Gastroesophageal sphincter (tissue), 4 donors: Measurements from ENCODE around the gene HNF1B. TPM values are rescaled to one million over a fixed set of nuclear protein-coding genes. Genes with fewer than 3 reads are reported as not detected.

ENCODE experiments used
- ATAC-seq: fragments of 150-250 bp; one replicate; pipeline ENCODE4 v1.9.1; 2016; ENCODE audit warnings: mild to moderate bottlenecking, moderate library complexity
- H3K27ac ChIP-seq, 4 donors: fragments of 200-600 bp; sonication (generic) in 3 of 4; 1 replicate in 3 of 4; 2 replicates in 1 of 4; pipeline ENCODE4 v1.5.1; 2016 to 2019
- H3K27me3 ChIP-seq: fragments of 200-600 bp; sonication (generic); one replicate; pipeline ENCODE4 v1.5.1; 2019
- H3K36me3 ChIP-seq, 2 donors: fragments of 200-600 bp; sonication (generic); one replicate each; pipeline ENCODE4 v1.5.1; 2019; ENCODE audit warnings: control low read depth in 1 of 2
- H3K4me1 ChIP-seq, 3 donors: fragments of 200-600 bp; sonication (generic); 1 replicate in 2 of 3; 2 replicates in 1 of 3; pipeline ENCODE4 v1.5.1; 2016 to 2019; ENCODE audit warnings: control low read depth in 2 of 3
- H3K4me3 ChIP-seq, 2 donors: fragments of 200-600 bp; sonication (generic); one replicate each; pipeline ENCODE4 v1.5.1; 2019; ENCODE audit warnings: mild to moderate bottlenecking in 1 of 2, moderate library complexity in 1 of 2
- H3K9me3 ChIP-seq, 3 donors: fragments of 200-600 bp; sonication (generic); one replicate each; pipeline ENCODE4 v1.5.1; 2017 to 2019; ENCODE audit warnings: control low read depth in 2 of 3
- EP300 ChIP-seq: sonication (generic); formaldehyde crosslinking; IDR thresholded peaks from one replicate; pipeline ENCODE4 v1.6.1; 2017; ENCODE audit warnings: antibody characterized with exemption, mild to moderate bottlenecking
- POLR2A ChIP-seq, 2 donors: fragments of 450-650 bp; IDR thresholded peaks; one replicate each; pipeline ENCODE4 v1.6.1; 2017; ENCODE audit warnings: antibody characterized with exemption in 2 of 2, mild to moderate bottlenecking in 2 of 2, moderate library complexity in 1 of 2
- POLR2AphosphoS5 ChIP-seq: sonication (generic); formaldehyde crosslinking; IDR thresholded peaks from one replicate; pipeline ENCODE4 v1.6.1; 2017; ENCODE audit warnings: antibody characterized with exemption
- WGBS, 2 donors: methylation state at CpG; one replicate each; pipeline ENCODE4 v1.1.5; 2018; ENCODE audit warnings: low coverage in 1 of 2; 5-methylcytosine and 5-hydroxymethylcytosine counted together
- total RNA-seq, 4 donors: library from RNA; depleted of rRNA; stranded (reverse); fragments of >200 nt; gene quantifications; one replicate each; pipeline ENCODE4 v1.1.0, GENCODE V29; 2016
- TF ChIP-seq, protein P1 (sequence below), 4 experiments: fragments of 200-600 bp in 2 of 4; fragments of 450-650 bp in 2 of 4; sonication (generic) in 1 of 4; IDR thresholded peaks; one replicate each; pipeline ENCODE4 v1.5.1; 2017 to 2019; ENCODE audit warnings: antibody characterized with exemption in 4 of 4, mild to moderate bottlenecking in 2 of 4, moderate library complexity in 2 of 4

Gene HNF1B
- total RNA-seq, 4 donors from 2014 or later, result not detected

DNA sequence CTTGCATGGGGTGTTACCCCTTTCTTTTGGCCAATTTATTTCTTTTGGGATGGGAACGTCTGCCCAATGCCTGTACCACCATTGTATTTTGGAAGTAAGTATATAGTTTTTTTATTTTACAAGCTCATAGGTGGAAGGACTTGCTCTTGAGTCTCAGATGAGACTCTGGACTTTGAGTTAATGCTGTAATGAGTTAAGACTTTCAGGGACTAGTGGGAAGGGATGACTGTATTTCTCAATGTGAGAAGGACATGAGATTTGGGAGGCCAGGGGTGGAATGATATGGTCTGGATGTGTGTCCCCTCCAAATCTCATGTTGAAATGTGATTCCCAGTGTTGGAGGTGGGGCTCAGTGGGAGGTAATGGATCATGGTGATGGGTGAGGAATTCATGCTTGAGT, 49.1 kb downstream of the HNF1B start:
- Histone ChIP-seq H3K27ac (no peak overlapping the region), H3K4me1 (no peaks in the 10 kb centered on the region), H3K27me3 (peaks cover 37% of the 10 kb centered on the region), H3K4me3 (no peak overlapping the region), H3K36me3 (no peaks in the 10 kb centered on the region), H3K9me3 (peaks cover 0 to 11% (median 0%) of the 10 kb centered on the region in 3 donors)
- 100% methylated on average over 1 of the region's 1 CpG; no CpG with 5 or more reads in 1 of the 2 donors for WGBS, 2 donors
- no peak for TF ChIP-seq POLR2A (IDR thresholded peaks at IDR 0.05)
- TF ChIP-seq EP300, result no peak
- no peak for TF ChIP-seq POLR2AphosphoS5
- TF ChIP-seq, protein P1, sequence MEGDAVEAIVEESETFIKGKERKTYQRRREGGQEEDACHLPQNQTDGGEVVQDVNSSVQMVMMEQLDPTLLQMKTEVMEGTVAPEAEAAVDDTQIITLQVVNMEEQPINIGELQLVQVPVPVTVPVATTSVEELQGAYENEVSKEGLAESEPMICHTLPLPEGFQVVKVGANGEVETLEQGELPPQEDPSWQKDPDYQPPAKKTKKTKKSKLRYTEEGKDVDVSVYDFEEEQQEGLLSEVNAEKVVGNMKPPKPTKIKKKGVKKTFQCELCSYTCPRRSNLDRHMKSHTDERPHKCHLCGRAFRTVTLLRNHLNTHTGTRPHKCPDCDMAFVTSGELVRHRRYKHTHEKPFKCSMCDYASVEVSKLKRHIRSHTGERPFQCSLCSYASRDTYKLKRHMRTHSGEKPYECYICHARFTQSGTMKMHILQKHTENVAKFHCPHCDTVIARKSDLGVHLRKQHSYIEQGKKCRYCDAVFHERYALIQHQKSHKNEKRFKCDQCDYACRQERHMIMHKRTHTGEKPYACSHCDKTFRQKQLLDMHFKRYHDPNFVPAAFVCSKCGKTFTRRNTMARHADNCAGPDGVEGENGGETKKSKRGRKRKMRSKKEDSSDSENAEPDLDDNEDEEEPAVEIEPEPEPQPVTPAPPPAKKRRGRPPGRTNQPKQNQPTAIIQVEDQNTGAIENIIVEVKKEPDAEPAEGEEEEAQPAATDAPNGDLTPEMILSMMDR (IDR thresholded peaks at IDR 0.05), result no peak
- no peak for ATAC-seq

DNA sequence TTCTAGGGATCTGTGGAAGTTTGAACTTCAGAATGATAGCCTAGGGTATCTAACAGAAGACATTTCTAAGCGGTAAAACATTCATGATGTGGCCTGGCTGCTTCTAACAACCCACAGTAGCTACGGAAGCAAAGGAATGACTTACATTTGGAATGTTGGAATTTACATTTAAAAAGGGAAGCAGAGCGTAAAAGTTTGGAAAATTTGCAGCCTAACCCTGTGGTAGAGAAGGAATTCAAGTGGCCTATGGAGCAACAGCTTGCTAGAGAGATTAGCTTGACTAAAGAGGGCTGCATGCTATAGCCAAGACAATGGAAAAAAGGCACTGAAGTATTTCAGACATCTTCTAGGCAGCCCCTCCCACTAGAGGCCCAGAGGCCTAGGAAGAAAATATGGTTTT, 50.1 kb downstream of the HNF1B start:
- ATAC-seq, result no peak
- H3K36me3 ChIP-seq, result no peaks in the 10 kb centered on the region
- no peaks in the 10 kb centered on the region for H3K4me1 ChIP-seq
- 95% methylated on average over 3 of the region's 3 CpGs for WGBS, 2 donors
- TF ChIP-seq POLR2A (IDR thresholded peaks at IDR 0.05), result no peak
- no peak for TF ChIP-seq POLR2AphosphoS5
- TF ChIP-seq, protein P1 (IDR thresholded peaks at IDR 0.05), result no peak
- TF ChIP-seq EP300, result no peak
- peaks cover 37% of the 10 kb centered on the region for H3K27me3 ChIP-seq
- no peak overlapping the region for H3K4me3 ChIP-seq
- H3K9me3 ChIP-seq, result peaks cover 0 to 11% (median 0%) of the 10 kb centered on the region in 3 donors
- no peak overlapping the region for H3K27ac ChIP-seq

- WGBS, 2 donors, result 45 to 69% methylated on average over 2 to 3 of the region's 5 CpGs
- Histone ChIP-seq H3K4me1 (no peaks in the 10 kb centered on the region), H3K27me3 (peaks cover 25% of the 10 kb centered on the region), H3K4me3 (no peak overlapping the region), H3K27ac (no peak overlapping the region), H3K36me3 (no peaks in the 10 kb centered on the region), H3K9me3 (peaks cover 0 to 11% (median 0%) of the 10 kb centered on the region in 3 donors)
- no peak for ATAC-seq
- TF ChIP-seq EP300, result no peak
- TF ChIP-seq POLR2AphosphoS5, result no peak
- no peak for TF ChIP-seq POLR2A (IDR thresholded peaks at IDR 0.05)
- TF ChIP-seq, protein P1 (IDR thresholded peaks at IDR 0.05), result no peak
Observed at GRCh38 chr17:37693328-37693727, 51.5 kb downstream of the HNF1B start.

- no peak overlapping the region for H3K27ac ChIP-seq
- no peak for ATAC-seq
- H3K9me3 ChIP-seq, result peaks cover 0 to 11% (median 0%) of the 10 kb centered on the region in 3 donors
- no peaks in the 10 kb centered on the region for H3K36me3 ChIP-seq
- H3K4me1 ChIP-seq, result no peaks in the 10 kb centered on the region
- H3K27me3 ChIP-seq, result peaks cover 11% of the 10 kb centered on the region
- no peak overlapping the region for H3K4me3 ChIP-seq
- WGBS, 2 donors, result 60 to 76% methylated on average over 4 to 6 of the region's 6 CpGs
- no peak for TF ChIP-seq EP300
- TF ChIP-seq POLR2A (IDR thresholded peaks at IDR 0.05), result no peak
- TF ChIP-seq, protein P1 (IDR thresholded peaks at IDR 0.05), result no peak
- TF ChIP-seq POLR2AphosphoS5, result no peak
Observed at GRCh38 chr17:37691807-37692206, 53.1 kb downstream of the HNF1B start.

DNA sequence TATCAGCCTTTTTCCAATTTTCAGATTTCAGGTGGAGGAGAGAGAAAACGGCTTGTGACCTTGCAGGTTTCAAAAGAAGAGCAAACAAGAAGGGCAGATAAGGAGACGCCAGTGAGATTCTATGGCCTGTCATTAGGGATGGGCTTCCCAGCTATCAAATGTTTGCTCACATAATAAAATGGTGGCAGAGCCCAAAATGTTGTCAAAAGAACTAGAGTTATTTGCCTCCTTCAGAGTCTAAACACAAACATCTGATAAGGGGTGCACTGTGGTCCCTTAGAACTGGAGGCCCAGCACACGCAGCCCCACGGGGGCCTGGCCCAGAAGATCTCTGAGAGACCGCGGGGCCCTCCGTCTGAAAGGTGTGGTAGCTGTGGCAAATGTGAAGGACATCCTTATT, 55.5 kb downstream of the HNF1B start:
- WGBS, 2 donors, result 76% methylated on average over 5 of the region's 7 CpGs; no CpG with 5 or more reads in 1 of the 2 donors
- Histone ChIP-seq H3K4me1 (no peaks in the 10 kb centered on the region), H3K4me3 (no peak overlapping the region), H3K36me3 (no peaks in the 10 kb centered on the region), H3K9me3 (no peaks in the 10 kb centered on the region), H3K27ac (no peak overlapping the region), H3K27me3 (peaks cover 10% of the 10 kb centered on the region)
- TF ChIP-seq EP300 (no peak), POLR2AphosphoS5 (no peak), POLR2A (IDR thresholded peaks at IDR 0.05) (no peak)
- TF ChIP-seq, protein P1 (IDR thresholded peaks at IDR 0.05), result no peak
- ATAC-seq, result no peak
